IMR-90 (cell line): ENCODE results near the gene KIRREL1. TPM values are rescaled to one million over a fixed set of nuclear protein-coding genes. Genes with fewer than 3 reads are reported as not detected.

ENCODE experiments used
- ATAC-seq: fragments of 200-7000 bp; cut with Tn5 transposase; 2 replicates; pipeline ENCODE4 v1.9.1; 2020; ENCODE audit warnings: low read depth, mild to moderate bottlenecking, moderate library complexity
- BruUV-seq: library from RNA; stranded (reverse); fragments of 400-500 nt; replicated peaks from 2 replicates; lab custom pipeline; 2021; lab: Mats Ljungman, UMichigan
- CTCF ChIA-PET: fragments of 300-600 bp; formaldehyde crosslinking; extraction: SDS; loops from one replicate; lab custom pipeline; 2021; ENCODE audit warnings: antibody characterized with exemption; lab: Yijun Ruan, JAX
- POLR2A ChIA-PET: fragments of 300-600 bp; sonication (Branson Sonifier 250); formaldehyde crosslinking; loops from one replicate; lab custom pipeline; 2022; ENCODE audit warnings: antibody characterized with exemption; ENCODE audit not compliant: unreplicated experiment; lab: Charles Lee
- DNase-seq: peaks from one replicate; pipeline ENCODE4 v3.0.0; 2013
- H2AFZ ChIP-seq: replicated peaks from 2 replicates; pipeline ENCODE3; 2013; ENCODE audit warnings: low read length, mild to moderate bottlenecking; ENCODE audit not compliant: poor library complexity
- H2AK5ac ChIP-seq: 2 replicates; pipeline ENCODE4 v1.6.1; 2013; ENCODE audit warnings: low read depth, low read length, inconsistent platforms
- H2AK9ac ChIP-seq: replicated peaks from 2 replicates; pipeline ENCODE3; 2013; ENCODE audit warnings: mild to moderate bottlenecking, low read depth, low read length, moderate library complexity; ENCODE audit not compliant: poor library complexity
- H2BK120ac ChIP-seq: 2 replicates; pipeline ENCODE4 v1.6.1; 2013; ENCODE audit warnings: low read depth, low read length, inconsistent platforms
- H2BK15ac ChIP-seq: 3 replicates; pipeline ENCODE4 v1.6.1; 2013; ENCODE audit warnings: low read depth, low read length, inconsistent platforms
- H2BK20ac ChIP-seq: 2 replicates; pipeline ENCODE4 v1.6.1; 2013; ENCODE audit warnings: low read depth, mild to moderate bottlenecking, inconsistent platforms, low read length, moderate library complexity
- H2BK5ac ChIP-seq: 2 replicates; pipeline ENCODE4 v1.6.1; 2013; ENCODE audit warnings: mild to moderate bottlenecking, low read depth, low read length, inconsistent platforms; ENCODE audit not compliant: poor library complexity, severe bottlenecking
- H3K14ac ChIP-seq: replicated peaks from 2 replicates; pipeline ENCODE4 v1.6.1; 2013; ENCODE audit warnings: low read depth, low read length, inconsistent platforms
- H3K18ac ChIP-seq: 2 replicates; pipeline ENCODE4 v1.6.1; 2013; ENCODE audit warnings: low read depth, low read length, control low read depth
- H3K23ac ChIP-seq: 2 replicates; pipeline ENCODE4 v1.6.1; 2013; ENCODE audit warnings: low read depth, low read length, inconsistent platforms
- H3K27ac ChIP-seq: 2 replicates; pipeline ENCODE4 v1.5.1; 2013; ENCODE audit warnings: mild to moderate bottlenecking, control low read depth, low read length; ENCODE audit not compliant: insufficient read depth
- H3K27me3 ChIP-seq: 2 replicates; pipeline ENCODE4 v1.6.1; 2013; ENCODE audit warnings: low read length; ENCODE audit not compliant: control insufficient read depth, insufficient read depth
- H3K36me3 ChIP-seq: 2 replicates; pipeline ENCODE4 v1.6.1; 2013; ENCODE audit warnings: low read length, mixed read lengths; ENCODE audit not compliant: control insufficient read depth, insufficient read depth
- H3K4ac ChIP-seq: 2 replicates; pipeline ENCODE4 v1.6.1; 2013; ENCODE audit warnings: low read depth, low read length, inconsistent platforms
- H3K4me1 ChIP-seq: 2 replicates; pipeline ENCODE4 v1.6.1; 2013; ENCODE audit warnings: low read length, mixed read lengths; ENCODE audit not compliant: control insufficient read depth, insufficient read depth
- H3K4me2 ChIP-seq: 2 replicates; pipeline ENCODE4 v1.6.1; 2013; ENCODE audit warnings: low read depth, mild to moderate bottlenecking, control low read depth, low read length, moderate library complexity
- H3K4me3 ChIP-seq: 2 replicates; pipeline ENCODE4 v1.5.1; 2013; ENCODE audit warnings: low read depth, mild to moderate bottlenecking, control low read depth, low read length, moderate library complexity; ENCODE audit not compliant: insufficient read depth
- H3K56ac ChIP-seq: 2 replicates; pipeline ENCODE4 v1.6.1; 2013; ENCODE audit warnings: low read length, inconsistent platforms; ENCODE audit not compliant: insufficient read depth; ENCODE audit errors: extremely low read depth
- H3K79me1 ChIP-seq, 2 experiments: 2 replicates each; pipeline ENCODE4 v1.6.1; 2013; ENCODE audit warnings: low read length in 2 of 2, inconsistent platforms in 1 of 2, low read depth in 1 of 2
- H3K9ac ChIP-seq: 2 replicates; pipeline ENCODE4 v1.6.1; 2013; ENCODE audit warnings: low read depth, low read length, control low read depth
- H3K9me1 ChIP-seq: 2 replicates; pipeline ENCODE4 v1.6.1; 2013; ENCODE audit warnings: low read length, inconsistent platforms; ENCODE audit not compliant: insufficient read depth
- H3K9me3 ChIP-seq: 2 replicates; pipeline ENCODE4 v1.6.1; 2013; ENCODE audit warnings: low read length; ENCODE audit not compliant: control insufficient read depth, insufficient read depth
- H4K20me1 ChIP-seq: 2 replicates; pipeline ENCODE4 v1.6.1; 2013; ENCODE audit warnings: low read length, inconsistent platforms; ENCODE audit not compliant: insufficient read depth
- H4K5ac ChIP-seq: 2 replicates; pipeline ENCODE4 v1.6.1; 2013; ENCODE audit warnings: mild to moderate bottlenecking, low read depth, low read length, control low read depth
- H4K8ac ChIP-seq, 2 experiments: 2 replicates each; pipeline ENCODE4 v1.6.1; 2013; ENCODE audit warnings: low read depth in 2 of 2, low read length in 2 of 2, control low read depth in 1 of 2, inconsistent platforms in 1 of 2
- H4K91ac ChIP-seq: 2 replicates; pipeline ENCODE4 v1.6.1; 2013; ENCODE audit warnings: low read depth, low read length, inconsistent platforms; ENCODE audit not compliant: insufficient read depth
- CHD1 ChIP-seq: IDR thresholded peaks from 2 replicates; pipeline ENCODE4 v1.6.1; 2012; ENCODE audit warnings: low read depth, low read length, improper control_type of control experiment
- RFX5 ChIP-seq: IDR thresholded peaks from 2 replicates; pipeline ENCODE4 v1.8.0; 2012; ENCODE audit warnings: low read depth, mild to moderate bottlenecking, low read length, moderate library complexity
- SMC3 ChIP-seq: fragments of 150-350 bp; IDR thresholded peaks from 2 replicates; pipeline ENCODE4 v1.6.1; 2016; ENCODE audit warnings: low read depth, mild to moderate bottlenecking, antibody characterized with exemption, low read length, moderate library complexity
- WGBS, 2 experiments: methylation state at CpG; one replicate each; pipeline versions ENCODE4 v1.1.5 to v1.1.7; 2013; ENCODE audit warnings: missing lambda C conversion rate in 2 of 2; ENCODE audit not compliant: insufficient read length in 1 of 2; ENCODE audit errors: extremely low coverage in 2 of 2; 5-methylcytosine and 5-hydroxymethylcytosine counted together
- dilution Hi-C: fragments of 300-500 bp; cut with HindIII; formaldehyde crosslinking; loops from one replicate; pipeline ENCODE4 v1.14.3; 2018; ENCODE audit warnings: low sequenced_read_pairs; ENCODE audit not compliant: unreplicated experiment
- in situ Hi-C: fragments of 300-500 bp; cut with MboI; formaldehyde crosslinking; loops from 3 replicates; pipeline ENCODE4 v1.14.3; 2019; ENCODE audit warnings: low sequenced_read_pairs, inconsistent platforms, mixed read lengths
- intact Hi-C: fragments of 100-400 bp; cut with micrococcal nuclease; formaldehyde crosslinking; loops from 2 replicates; pipeline ENCODE4 v1.10.0; 2022
- polyA plus RNA-seq, 3 experiments: library from polyadenylated mRNA; depleted of rRNA; stranded (reverse); fragments of >200 nt; gene quantifications; 2 replicates each; pipeline ENCODE4 v1.2.3, GENCODE V29; 2012; ENCODE audit warnings: low replicate concordance in 1 of 3
- total RNA-seq: library from RNA; depleted of rRNA; stranded (reverse); fragments of >200 nt; gene quantifications from 2 replicates; pipeline ENCODE4 v1.2.3, GENCODE V29; 2012
- TF ChIP-seq, protein P1 (sequence below): conservative IDR thresholded peaks from 2 replicates; pipeline ENCODE4 v1.5.1; 2012; ENCODE audit warnings: mild to moderate bottlenecking, low read depth, low read length, improper control_type of control experiment

Gene KIRREL1
- total and polyA plus RNA-seq, 2 of the 4 experiments (the other 2 are of a cell fraction): 58.1 to 64.7 TPM

DNA sequence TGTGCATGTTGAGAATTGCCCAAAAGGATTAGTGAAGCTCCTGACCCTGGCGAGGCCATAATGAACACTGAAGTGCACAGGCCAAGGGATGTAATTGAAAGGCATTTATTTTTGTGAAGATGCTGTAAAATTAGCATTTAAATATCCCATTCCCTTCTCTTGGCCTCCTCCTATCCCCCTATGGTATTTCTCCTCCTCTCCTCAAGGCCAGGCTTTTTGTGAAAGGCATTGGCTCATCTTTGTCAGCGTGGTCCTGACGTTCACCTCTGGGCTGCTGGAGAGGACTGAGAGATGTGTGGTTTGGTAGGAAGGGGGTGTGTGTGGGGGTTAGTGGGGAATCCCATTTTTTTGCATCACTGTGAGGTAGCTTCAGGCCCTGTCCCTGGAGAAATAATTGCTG, 105.7 kb downstream of the KIRREL1 start:
- Histone ChIP-seq H4K20me1 (peaks cover 18% of the 10 kb centered on the region), H4K8ac (no peak overlapping the region), H2BK120ac (no peak overlapping the region), H3K4ac (no peak overlapping the region), H2BK20ac (no peak overlapping the region), H3K14ac (no peak overlapping the region), H2BK5ac (no peak overlapping the region), H3K18ac (no peak overlapping the region), H4K5ac (no peak overlapping the region), H3K9me1 (peaks cover 15% of the 10 kb centered on the region), H3K9me3 (no peaks in the 10 kb centered on the region), H3K4me2 (no peak overlapping the region), H4K91ac (no peak overlapping the region), H3K27me3 (peaks cover 3% of the 10 kb centered on the region), H2BK15ac (no peak overlapping the region), H3K36me3 (peaks cover 29% of the 10 kb centered on the region), H3K56ac (no peak overlapping the region), H3K79me1 (0 out of 4 replicates have a peak, but pooled peaks cover 0 to 4% of the 10 kb centered on the region in 2 experiments), H2AK9ac (no peak overlapping the region), H2AK5ac (no peak overlapping the region), H3K9ac (no peak overlapping the region), H3K23ac (no peak overlapping the region), H2AFZ (no peak overlapping the region), H3K4me1 (peaks cover 4% of the 10 kb centered on the region), H3K27ac (no peak overlapping the region), H3K4me3 (no peak overlapping the region)
- ATAC-seq (no peak), DNase-seq (no peak)
- no CpG with 5 or more reads among the region's 3 CpGs for WGBS, 2 experiments
- TF ChIP-seq CHD1 (no peak), RFX5 (no peak), SMC3 (no peak)
- TF ChIP-seq, protein P1, sequence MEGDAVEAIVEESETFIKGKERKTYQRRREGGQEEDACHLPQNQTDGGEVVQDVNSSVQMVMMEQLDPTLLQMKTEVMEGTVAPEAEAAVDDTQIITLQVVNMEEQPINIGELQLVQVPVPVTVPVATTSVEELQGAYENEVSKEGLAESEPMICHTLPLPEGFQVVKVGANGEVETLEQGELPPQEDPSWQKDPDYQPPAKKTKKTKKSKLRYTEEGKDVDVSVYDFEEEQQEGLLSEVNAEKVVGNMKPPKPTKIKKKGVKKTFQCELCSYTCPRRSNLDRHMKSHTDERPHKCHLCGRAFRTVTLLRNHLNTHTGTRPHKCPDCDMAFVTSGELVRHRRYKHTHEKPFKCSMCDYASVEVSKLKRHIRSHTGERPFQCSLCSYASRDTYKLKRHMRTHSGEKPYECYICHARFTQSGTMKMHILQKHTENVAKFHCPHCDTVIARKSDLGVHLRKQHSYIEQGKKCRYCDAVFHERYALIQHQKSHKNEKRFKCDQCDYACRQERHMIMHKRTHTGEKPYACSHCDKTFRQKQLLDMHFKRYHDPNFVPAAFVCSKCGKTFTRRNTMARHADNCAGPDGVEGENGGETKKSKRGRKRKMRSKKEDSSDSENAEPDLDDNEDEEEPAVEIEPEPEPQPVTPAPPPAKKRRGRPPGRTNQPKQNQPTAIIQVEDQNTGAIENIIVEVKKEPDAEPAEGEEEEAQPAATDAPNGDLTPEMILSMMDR: no peak
- intact Hi-C loops: no loop called here
- dilution Hi-C loops: no loop called here
- POLR2A ChIA-PET: no interaction called here
- BruUV-seq: no TSS peak
- CTCF ChIA-PET: interaction anchor here (0.9 kb wide), 1 partner anchor 108 kb away, joined by 3 read pairs; no protein-coding TSS in a partner anchor
- in situ Hi-C loops: no loop called here
